ENCODE results near the gene MEF2D.

Gene MEF2D

DNA sequence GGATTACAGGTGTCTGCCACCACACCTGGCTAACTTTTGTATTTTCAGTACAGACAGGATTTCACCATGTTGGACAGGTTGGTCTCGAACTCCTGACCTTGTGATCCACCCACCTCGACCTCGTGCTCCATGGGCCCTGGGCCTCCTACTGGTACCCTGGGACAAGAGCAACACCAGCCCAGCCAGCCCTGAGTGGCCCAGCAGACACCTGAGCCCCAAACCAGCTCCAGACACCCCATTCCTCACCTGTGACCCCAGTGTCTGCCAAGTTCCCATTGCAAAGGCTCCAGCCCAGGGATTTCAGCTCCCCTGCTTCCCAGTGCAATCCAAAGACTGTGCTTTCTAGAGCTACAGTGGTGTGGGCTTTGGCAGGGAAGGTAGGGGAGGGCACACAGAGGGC is 14.6 kb downstream of the MEF2D start:
- DNase-seq = no peak

DNA sequence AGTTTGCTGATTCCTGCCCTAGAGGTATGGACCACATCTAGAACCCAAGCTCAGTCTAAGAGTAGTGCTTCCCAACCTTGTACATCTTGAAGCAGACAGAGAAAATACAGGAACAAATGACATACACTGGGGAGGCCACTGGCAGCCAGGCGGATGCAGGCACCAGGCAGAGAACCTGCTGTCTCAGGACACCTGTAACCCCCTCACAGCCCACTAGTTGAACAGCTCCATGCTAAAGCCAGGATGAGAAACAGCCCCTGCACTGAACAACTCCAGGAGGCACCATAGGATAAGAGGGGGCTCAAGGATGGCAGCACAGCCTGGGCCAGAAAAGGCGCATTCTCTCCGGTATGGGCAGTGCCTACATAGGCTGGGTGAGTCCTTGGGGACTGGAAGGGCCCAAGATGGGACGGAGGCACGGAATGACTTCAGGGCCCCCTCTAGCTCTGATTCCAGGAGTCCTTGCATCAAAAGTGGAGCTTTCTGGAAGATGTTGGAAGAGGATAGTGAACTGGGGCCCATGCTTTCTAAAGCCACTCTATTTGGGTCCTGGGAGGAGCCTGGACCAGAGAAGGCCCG is 16.0 kb downstream of the MEF2D start:
- no peak for DNase-seq

DNA sequence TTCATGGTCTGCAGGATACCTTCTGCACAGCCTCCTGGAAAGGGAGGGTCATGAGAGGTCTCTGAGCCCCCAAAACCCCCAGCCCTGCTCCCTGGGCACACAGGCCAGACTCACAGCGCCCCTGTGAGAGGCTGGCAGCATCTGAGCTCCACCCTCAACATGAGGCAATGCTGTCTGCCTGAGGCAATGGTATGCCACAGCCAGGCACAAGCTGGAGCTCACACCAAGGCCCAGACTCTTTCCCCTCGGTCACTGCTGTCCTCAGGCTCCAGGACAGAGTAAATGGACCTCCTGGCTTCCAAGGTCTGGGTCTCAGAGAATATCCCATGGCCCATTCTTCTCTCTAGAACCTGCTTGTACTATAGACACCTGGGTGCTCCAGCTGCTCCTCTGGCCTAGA is 17.2 kb downstream of the MEF2D start:
- DNase-seq = no peak

DNA sequence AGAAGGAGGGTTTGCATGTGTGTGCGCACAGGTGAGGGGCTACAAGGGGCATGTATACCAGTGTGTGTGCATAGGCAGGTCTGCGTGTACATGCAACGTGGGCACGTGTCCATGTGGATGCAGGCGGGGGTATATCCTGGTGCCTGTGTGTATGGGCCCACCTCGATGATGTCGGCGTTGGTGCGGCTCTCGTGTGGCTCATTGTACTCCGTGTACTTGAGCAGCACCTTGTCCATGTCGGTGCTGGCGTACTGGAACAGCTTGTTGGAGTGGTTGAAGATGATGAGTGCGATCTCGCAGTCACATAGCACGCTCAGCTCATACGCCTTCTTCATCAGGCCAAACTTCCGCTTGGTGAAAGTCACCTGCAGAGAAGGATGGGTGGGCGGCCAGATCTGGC is 18.3 kb downstream of the MEF2D start:
- no peak for DNase-seq

DNA sequence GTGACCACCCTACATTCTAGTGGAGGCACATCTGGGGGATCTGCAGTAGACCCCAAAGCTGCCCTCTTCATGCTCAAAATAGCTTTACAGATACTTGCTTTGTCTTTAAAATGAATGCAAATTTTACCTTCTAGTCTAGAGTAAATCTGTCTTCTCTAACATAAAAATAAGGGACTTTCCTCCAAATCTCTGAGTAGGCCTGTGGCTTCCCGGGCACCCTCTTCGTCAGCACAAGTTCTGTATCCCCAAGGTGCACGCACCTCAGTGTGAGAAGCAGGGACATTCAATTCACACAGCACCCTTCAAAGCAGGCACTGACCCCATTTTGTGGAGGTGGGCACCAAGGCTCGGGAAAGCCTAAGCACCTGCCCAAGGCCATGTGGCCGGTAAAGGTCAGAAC is 19.0 kb downstream of the MEF2D start:
- no peak for DNase-seq

DNA sequence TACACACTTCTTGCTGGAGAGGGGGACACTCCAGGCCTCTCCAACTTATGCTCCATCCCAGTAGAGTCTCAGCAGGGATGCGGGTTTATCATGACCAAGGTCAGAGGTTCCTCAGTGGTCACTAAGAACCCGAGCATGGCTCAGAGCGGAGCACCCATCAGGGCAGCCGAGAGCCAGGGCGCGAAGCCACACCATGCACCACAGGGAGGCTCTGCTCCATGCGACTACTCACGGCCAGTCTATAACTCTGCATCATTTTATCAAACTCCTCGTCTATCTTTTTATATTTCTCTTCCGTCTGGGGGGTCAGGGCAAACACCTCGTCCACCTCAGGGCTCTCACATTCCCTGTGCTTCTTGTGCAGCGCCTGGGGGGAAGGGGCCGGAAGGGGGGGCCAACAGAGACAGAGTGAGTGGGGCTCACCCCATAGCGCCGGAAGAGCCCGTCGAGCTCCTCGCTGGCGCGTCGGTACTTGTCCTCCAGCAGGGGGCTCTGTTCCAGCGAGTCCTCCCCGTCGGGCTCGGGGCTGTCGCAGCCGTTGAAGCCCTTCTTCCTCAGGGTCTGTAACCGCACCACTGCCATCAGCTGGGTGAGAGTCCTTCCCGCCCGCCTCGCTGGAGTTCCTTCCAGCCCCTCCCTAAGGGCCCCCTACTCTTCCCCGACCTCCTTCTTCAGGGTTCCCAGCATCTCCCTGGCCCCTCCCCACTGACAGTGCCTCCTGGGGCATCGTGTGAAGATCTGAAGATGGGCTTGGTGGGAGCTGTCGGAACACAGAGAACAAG is 20.0 kb downstream of the MEF2D start:
- peak; percentile 56 to 71 (median 62) for DNase-seq

DNA sequence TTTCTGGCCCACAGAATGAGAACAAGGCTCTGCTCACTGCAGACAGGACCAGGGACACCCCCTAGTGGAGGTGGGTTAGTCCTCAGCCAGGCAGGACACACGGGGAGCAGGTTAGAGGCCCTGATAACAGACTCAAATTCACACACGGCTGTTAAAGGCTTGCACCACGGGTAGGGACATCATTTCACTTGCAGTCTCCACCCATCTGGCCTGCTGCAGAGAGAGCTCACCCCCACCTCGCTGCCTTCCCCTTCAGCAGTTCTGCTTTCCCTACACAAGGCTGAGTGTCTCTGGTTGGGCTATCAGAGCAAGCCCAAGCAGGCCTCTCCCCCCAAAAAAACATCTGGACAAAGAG is 20.6 kb downstream of the MEF2D start:
- DNase-seq = no peak

DNA sequence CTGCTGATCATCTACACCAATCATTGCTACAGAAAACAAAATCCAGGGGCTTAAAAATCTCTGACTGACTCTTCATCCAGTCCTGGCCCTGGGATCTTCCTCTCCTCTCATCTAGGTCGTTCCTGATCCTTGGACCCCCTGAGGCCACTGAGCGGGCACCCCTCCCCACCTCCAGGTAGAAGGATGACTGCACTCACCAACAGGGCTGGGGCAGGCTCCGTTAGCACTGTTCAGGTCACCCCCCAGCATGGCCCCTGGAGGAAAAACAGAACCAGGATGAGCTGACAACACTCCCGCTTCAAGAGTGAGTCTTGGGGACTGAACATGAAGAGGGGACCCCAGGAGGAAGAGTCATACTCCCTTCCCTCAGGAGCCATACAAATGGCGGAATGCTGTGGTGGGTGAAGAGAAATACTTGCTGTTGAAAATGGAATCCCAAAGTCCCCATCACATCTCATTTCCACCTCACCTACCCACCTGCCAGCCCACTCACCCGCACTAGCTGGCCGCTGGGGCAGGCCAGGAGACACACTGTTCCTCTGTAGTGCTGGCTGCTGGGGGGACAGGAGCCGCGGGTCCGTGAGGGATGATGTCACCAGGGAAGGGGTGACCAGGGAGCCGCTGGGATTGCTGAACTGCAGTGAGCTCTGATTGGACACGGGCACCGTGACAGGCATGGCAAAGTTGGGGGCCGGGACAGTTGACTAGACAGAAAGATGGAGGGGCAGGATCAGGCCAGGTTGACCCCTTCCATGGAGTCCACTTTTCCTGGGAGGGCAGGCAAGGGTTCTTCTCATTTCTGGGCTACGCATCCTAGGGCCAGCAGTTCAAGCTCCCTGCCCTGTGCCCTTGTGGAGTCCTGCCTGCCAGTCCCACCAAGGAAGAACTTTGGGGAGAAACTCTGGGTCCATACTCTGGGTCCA is 21.2 kb downstream of the MEF2D start:
- DNase-seq = no peak

DNA sequence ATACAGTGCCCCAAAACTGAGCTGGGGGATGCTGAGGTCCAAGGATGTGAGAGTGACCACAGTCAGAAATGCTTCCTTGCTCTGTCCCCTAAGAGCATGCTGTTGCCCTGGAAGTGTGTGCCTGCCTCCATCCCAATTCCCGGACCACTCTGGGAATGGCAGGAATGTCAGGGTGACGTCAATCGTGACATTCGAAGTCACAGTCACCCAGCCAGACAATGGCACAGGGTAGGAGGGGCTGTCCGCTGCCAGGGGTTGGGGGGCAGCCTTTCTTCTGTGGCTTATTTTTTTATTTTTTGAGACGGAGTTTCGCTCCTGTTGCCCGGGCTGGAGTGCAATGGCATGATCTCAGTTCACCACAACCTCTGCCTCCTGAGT is 22.3 kb downstream of the MEF2D start:
- DNase-seq = no peak

DNA sequence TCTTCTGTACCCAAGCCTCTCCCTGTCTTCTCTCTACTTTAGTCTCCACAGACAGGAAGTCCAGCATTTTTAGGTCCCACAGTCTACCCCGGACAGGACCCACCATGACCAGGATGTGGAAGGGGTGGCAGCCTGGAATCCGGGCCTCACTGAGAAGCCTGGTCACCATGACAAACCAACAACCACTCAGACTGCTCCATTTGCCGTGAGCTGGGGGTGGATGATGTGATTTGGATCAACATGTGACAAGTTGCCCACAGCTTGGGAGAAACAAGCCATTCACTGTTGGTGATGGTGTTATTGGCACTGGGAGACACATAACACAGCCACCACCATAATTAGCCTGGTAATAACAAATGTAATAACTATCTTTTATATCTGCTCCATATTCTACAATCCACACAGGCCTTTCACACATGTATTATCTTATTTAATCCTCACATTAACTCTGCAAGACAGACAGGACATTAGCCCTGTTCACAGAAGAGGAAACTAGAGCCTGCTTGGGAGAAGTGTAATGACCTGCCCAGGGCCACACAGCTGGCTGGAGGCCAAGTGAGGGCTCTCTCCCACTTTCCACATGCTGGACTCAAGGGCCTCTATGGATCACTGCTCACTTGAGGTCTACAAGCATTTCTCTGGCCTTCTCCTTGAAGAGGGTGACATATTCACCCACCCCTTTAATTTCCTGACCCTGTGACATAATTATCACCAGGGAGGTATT is 22.9 kb downstream of the MEF2D start:
- no peak for DNase-seq

DNA sequence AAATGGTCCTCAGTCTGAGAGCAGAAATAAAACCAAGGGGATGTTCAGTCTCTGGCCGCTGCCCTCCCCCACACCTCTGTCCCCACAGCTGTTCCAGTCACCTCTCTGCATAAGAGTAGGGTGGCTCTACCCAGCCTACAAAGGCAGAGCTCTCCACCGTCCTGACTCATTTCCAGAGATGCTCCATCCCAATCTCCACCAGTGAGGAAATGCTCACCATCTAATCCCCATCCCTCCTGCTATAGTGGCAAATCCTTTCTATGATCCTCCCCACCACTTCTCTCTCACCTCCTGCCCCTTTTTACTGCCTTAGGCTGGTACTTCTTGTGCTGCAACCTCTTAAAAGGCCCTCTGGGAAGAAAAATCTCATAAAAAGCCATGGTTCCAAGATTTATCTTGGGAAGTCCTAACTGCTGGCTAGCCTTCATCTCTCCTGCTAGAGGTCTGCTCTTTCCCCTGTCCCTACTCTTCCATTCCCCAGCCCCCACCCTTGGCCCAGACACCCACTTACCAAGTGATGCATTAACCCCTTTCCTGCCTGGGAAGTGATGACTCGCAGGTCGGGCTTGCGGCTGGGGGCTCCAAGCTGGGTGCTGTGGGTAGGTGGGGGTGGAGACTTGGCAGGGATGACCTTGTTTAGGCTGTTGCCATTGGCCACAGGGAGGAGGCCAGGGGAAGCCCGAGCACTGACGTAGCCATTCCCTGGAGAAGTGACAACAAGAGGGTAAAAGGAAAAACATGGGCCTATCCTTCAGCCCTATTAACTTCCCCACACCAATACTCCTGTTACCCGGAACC is 23.9 kb downstream of the MEF2D start:
- no peak for DNase-seq

DNA sequence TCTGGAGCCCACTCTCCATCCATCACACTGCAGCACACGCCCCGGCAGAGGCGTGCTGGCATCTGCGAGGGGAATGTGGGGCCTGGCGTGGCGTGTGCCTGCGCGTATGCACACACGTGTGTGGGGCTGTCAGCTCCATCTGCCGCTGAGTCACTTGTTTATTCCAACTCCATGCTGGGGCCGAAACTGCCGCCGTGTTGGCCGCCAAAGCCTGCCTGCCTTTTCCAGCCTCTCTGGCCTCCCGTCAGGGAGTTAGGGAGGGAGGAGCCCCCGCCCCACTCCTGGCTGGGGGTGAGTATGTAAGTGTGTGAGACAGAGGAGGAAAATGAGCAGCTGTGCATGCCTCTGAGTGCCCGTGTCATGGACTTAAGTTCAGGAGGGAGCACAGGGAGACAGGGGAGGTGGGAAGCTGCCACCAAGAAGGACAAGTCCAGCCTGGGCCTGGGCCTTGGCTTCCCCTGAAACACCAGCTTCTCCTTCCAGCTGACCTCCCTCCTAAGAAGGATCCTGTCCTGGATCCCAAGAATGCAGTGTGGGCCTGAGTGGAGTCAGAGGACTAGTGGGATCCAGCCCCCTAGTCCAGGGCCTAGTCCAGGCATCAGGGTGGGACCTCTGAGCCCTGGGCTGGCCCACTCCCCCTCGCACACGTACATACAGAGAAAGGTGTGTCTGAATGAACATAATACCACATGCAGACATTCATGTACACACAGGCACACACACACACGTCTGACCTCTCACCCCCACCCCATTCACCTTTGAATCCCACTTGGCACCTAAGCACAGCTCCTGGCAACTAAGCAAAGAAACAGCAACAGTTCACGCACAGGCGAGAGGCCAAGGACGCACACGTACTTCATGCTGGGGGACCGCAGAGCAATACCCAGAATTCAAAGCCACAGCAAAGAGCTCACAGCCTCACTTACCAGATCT is 24.7 kb downstream of the MEF2D start:
- no peak for DNase-seq

DNA sequence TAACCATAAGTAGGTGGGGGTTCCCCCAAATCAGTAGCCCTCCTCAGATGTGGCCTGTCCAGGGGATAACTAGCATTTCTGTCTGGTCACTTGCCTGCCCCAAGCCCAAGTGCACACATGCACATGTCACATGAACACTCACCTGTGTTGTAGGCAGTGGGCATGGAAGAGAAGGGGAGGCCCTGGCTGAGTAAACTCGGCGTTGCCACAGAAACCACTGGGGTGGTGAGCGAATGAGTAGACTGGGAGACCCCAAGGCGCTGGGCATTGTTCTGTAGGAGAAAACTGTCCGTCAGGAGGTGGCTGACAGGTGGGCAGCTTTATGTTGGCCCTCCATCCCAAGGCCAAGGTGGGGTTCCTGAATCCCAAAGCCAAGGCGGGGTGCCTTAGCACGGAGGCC is 25.6 kb downstream of the MEF2D start:
- DNase-seq = no peak

DNA sequence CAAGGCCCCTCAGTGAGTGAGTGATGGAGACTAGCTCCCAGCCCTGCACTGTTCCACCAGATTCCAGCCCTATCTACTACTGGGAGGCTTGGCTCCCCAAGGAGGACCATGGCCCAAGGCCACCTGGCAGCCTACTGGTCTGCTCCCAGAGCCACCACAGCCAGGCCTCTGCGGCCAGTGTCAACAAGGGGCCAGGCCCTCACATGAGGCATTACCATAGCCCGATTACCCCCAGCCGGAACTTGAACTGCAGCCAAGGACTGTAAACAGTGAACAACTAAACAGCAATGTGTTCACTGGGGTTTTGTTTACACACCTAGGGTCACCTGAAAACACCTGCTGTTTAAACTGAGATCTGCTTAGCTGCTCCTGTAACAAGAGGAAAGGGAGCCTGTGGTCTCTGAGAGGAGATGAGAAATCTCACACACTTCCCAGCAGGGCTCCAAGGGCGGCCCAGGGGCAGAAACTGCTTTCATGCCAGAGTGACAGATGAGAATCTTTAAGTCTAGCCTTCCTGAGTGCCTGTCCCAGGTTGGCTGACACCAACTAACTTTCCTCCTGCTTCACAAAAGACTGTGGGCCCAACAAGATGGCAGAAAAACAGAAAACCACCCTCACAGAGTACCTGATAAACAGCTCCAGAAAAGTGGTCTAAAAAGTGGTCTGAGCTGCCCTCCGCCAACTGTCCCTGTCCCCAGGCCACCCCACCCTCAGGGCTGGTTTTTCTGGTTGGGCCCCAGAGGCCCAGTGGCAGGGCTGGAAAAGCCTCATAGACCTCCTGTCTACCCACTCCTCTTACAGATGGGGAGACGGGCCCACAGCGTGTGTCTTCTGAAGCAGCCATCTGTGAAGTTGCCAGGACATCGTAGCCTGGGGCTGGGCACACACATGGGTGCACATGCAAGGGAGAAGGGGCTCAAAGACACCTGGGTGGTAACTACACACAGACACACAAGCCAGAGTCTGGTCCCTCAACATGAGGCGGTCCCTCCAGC is 28.8 kb downstream of the MEF2D start:
- DNase-seq = no peak

DNA sequence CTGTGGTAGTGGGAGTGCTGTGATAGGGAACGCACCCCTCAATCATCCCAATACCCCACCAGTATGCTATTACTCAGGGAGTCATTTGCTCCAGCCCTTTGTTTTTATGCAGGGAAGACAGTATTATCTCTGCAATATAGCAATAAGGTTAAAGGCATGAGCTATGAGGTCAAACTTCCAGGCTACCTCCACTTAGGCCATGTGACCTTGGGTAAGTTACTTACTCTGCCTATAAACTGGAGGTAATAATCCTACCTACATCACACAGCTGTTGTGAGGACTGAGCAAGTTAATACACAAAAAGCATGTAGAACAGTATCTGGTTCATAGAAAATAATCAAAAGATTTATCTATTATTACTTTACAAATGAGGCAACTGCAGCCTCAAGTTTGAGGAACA is 30.1 kb downstream of the MEF2D start:
- no peak for DNase-seq

DNA sequence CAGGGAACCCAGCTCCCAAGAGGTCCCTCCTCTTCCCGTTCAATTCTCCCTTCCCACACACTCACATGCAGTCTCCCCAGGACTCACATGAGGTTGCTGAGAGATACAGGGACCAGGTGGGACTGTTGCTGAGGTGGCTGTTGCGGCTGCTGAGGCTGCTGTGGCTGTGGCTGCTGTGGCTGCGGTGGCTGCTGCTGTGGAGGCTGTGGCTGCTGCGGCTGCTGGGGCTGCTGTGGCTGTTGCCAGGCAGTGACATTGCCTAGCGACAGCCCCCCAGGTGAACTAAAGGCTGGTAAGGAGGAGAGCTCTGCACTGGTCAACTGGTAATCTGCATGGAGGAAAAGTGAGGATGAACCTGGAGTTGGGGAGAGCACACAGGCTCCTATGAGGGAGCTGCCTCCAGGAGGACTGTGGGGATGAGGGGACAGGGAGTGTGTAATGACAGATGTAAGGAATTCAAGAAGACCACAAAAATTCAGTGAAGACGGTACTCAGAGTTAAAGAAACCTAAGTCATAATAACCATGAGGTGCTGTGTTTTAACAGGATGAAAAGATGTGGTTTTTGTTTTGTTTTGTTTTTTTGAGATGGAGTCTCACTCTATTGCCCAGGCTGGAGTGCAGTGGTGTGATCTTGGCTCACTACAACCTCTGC is 31.8 kb downstream of the MEF2D start:
- no peak for DNase-seq

DNA sequence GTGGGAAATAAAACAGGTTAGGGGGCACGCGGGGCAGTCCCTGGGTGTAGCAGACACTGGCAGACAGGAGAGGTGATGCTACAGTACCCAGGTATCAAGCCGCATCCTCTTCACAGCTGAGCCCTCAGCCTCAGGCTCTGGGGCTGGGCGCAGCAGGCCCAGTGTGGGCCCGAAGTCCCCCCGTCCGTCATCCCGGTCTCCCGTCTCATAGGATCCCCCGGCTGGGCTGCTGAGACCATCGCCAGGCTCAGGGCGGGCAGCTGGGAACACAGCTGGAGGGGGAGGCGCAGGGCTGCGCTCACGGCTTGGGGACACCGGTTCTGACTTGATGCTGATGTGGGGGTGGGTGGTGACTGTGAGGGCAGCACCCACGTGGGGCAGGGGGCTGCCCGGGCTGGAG is 32.7 kb downstream of the MEF2D start:
- DNase-seq = no peak

DNA sequence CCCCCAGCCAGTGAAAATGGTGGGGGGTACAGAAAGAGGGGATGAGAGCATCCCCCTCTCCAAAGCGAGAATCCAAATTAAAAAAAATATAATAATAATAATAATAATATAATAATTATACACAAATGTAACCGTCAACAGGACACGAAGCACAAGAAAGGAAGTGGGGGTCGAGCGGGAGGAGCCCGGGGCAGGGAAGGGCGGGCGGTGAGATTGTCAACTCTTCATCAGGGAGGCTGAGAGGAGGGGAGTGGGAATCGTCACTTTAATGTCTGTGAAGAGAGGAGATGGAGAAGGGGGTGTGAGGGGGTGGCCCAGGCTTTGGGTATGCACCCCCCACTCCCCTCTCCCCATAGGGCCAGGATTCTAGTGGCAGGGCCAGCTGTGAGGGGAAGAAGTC is 33.2 kb downstream of the MEF2D start:
- no peak for DNase-seq

DNA sequence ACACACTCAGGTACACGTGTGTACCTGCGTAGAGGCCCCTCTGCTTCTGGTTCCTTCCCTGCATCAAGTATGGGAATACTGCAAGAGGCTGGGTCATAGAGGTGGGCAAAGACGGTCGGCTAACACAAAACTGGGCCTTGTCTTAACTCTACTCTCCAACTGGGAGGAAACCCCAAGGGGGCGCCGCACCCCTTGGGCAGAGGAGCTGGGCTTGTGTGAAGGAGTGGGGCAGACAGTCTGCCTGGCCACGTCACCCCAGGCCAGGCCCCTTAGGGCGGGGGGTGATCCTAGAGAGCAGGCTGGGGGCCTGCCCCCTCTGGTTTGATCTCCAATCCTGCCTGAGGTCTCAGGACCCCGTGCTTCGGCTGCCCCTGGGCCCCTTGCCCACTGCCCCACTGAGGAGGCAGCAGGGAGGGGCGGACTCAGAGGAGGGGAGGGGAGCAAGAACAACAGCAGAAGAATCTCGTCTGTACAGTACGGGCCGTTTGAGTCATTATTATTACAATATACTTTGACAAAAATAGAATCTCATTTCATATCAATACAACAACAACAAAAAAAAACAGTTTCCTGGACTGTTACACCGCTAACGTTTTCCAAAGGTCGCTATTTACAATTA is 34.7 kb downstream of the MEF2D start:
- no peak for DNase-seq
